HG02885 (cell line): Measurements from ENCODE around the gene TCF4.

ENCODE experiments used
- ATAC-seq: cut with Tn5 transposase; IDR thresholded peaks from one replicate; pipeline ENCODE4 v1.9.1; 2021; ENCODE audit warnings: mild to moderate bottlenecking; ENCODE audit not compliant: unreplicated experiment, poor library complexity

Gene TCF4

GRCh38 chr18:55587418-55588110 is 428 bp downstream of the TCF4 start:
- ATAC-seq, result peak; percentile 40

DNA sequence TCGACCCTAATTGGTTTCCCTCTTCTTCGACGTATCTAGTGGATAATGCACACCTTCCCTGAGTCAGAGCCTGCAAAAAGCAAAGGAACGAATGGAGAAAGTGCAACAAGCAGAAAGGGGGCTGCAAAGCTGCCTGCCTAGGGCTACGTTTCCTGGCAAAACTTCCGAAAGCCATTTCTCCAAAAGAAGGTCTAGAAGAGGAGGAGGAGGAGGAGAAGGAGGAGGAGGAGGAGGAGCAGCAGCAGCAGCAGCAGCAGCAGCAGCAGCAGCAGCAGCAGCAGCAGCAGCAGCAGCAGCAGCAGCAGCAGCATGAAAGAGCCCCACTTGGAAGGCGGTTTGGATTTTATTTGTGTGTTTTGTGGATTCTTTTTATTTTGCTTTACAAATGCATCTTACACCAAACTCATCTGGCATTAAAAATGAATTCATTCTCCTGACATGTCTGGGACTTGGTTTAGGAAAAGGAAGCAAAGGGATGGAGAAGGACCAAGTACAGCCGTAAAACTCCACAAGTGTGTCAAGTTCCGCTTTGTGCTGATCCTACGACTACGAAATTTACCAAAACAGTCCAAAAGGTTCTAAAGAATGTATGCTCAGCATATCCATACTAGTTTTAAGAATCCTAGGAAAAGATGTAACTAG is 2.0 kb downstream of the TCF4 start:
- ATAC-seq, result no peak

- ATAC-seq, result no peak
Observed at GRCh38 chr18:55585065-55585919, 2.7 kb downstream of the TCF4 start.

DNA sequence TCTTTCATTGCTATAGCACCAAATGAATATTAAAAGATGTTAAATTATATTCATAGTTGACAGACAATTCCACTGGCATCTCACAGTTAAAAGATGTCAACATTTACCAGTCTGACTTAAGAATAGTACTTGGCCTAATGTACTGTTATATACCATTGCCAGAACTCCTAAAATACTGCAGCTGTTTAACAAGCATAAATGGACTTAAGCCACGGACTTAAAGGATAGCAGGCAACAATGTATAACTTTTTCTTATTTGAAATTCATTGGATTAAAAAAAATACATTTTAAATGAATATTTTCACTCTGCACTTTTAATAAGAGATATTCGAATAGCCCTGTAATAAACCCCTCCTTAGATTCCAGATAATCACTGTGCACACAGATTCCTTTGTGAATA is 3.8 kb downstream of the TCF4 start:
- no peak for ATAC-seq

DNA sequence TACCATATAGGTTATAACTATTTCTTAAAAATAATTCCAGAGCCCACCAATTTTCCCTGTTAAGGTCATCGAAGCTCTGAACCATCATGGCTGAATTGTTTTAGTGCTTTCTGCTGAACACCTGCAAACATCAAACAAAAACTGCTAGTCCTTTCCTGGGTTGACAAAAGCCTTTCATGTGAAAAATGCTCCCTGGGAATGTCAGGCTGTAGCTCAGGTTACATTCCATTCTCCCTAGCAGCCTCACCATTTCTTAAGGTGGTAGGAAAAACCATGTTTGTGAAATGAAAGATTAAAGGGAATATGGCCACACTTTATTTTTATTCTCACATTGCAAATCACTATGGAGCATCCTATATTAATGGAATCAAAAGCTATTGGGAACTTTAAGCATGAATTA is 5.7 kb downstream of the TCF4 start:
- ATAC-seq, result no peak

DNA sequence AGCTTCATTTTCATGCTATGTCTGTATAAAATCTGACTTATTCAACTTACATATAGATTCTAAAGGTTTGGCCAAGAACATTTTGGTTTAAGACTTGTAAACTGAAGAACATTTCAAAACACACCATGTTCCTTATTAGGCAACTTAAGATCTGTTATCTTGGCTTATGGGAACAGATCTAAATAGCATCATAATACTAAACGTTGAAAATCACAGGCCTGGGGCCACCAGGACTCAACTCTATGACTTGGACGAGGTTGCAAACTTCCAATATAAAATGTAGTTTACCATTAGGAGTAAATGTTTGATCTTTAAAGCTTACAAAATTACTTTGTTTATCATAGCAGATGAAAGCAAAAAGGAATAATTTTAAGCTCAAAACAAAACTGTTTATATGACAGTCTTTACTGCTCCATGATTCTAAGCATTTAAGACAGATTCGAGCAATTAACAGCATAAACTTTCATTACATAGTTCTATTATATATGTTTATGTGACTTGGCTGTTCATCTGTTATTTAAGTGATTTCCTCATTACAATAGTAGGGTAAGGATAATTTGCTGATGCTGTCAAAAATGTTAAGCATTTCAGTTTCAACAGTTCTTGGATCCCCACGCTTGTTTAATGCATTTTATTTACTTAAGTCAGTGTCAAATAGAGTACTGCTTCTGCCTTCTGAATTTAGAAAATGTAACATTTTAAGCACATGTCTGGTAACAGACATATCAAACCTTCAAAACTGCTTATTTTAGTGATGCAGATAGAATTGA is 8.3 kb downstream of the TCF4 start:
- ATAC-seq, result no peak

DNA sequence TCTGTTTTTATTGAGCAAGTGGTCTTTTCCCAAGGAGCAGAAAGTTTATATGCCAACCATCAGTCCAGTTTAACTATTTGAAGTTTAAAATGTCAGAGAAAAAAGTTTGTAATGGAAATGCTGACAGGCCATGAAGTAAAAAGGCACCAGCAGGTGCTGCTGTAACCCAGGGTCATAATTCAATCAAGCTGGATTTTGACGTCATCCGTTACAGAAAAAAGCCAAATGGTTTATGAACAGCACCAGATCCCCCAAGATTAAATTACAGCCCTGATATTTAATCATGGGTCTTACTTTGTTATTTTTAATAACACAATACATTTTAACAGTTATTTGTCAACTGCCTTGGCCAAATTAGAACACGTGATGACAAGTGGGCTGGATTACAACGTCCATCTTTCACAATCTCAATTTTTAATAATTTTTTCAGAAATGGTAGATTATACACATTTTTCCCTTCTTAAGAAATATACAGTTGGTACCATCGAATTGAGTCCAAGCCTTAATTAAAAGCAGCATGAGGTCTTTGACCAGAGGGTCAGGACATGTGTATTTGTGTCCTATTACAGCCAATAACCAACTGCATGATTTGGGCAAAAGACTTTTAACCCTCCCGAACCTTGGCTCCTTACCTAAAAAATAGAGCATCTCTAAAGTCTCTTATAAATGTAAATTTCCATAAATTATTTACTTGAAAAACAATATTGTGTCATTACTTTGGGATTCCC is 10.0 kb downstream of the TCF4 start:
- ATAC-seq, result no peak

DNA sequence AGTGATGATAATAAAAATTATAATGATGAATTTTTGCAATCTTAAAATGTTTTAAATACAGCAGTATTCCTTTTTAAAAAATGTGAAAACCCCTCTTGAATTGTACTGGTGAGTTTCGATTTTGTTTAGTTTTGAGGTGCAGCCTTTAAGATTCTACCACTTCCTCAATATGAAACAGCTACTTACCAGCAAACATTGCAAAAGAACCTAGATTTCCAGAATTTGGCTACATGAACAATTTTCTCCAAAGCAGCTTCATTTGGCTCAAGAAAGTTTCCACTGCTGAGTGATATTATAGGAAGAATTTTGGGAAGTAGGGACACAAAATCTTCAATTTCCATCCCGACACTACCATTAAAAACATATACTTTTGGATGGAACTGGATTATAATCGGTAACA is 12.0 kb downstream of the TCF4 start:
- ATAC-seq, result no peak

DNA sequence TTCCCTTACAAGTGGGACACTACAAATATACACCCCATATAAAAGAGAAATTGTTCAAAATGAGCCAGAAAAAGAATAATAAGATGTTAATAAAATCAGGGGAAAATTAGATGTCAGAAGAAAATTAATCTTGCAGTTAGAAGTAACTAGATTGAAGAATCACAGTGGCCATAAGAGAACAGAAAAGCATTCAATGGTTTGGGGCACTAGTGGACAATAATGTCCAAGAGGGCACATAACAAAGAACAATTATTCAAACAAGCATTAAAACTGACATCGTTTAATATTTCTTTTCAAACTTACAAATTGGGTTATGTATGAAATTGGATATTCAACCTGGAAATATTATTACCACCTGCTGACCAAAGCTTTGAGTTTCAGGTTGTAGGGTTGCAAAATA is 12.9 kb downstream of the TCF4 start:
- ATAC-seq, result no peak

GRCh38 chr18:55573386-55573785 is 14.6 kb downstream of the TCF4 start:
- ATAC-seq, result no peak

DNA sequence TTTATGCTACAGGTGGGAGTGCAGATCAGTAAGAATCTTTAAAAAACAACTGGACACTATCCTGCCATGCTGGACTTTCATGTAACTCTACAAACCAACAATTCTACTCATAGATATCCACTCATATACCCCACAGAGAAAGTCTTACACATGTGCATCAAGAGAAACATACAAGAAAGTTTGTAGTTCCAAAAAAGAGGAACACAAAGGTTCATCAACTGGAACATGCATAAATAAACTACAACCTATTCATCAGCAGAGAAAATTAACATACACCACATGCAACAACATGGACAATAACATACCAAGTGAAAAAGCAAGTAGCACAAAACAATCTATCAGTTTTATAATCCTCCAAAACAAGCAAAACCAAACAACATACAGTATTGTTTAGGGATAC is 17.0 kb downstream of the TCF4 start:
- ATAC-seq, result no peak

GRCh38 chr18:55566456-55566935 is 21.5 kb downstream of the TCF4 start:
- no peak for ATAC-seq

DNA sequence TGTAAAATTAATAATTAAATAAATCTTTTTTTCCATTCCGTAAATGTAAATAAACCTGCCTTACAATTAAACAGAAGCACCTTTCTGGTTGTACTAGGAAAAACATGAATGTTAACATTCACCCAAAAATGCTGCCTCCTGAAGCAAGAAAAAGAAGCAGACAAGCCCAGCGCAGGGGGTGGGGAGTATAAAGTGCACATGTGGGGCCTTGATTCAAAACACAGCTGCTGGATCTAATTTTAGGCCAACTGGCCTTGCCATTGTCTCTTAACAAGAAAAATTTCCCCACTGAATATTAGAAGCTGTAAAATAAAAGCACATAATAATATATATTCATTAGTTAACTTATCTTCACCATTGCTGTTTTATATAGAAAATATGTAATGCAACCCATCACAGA is 28.3 kb downstream of the TCF4 start:
- no peak for ATAC-seq

- no peak for ATAC-seq
Observed at GRCh38 chr18:55557211-55557610, 30.8 kb downstream of the TCF4 start.

GRCh38 chr18:55555395-55556027 is 32.5 kb downstream of the TCF4 start:
- no peak for ATAC-seq

DNA sequence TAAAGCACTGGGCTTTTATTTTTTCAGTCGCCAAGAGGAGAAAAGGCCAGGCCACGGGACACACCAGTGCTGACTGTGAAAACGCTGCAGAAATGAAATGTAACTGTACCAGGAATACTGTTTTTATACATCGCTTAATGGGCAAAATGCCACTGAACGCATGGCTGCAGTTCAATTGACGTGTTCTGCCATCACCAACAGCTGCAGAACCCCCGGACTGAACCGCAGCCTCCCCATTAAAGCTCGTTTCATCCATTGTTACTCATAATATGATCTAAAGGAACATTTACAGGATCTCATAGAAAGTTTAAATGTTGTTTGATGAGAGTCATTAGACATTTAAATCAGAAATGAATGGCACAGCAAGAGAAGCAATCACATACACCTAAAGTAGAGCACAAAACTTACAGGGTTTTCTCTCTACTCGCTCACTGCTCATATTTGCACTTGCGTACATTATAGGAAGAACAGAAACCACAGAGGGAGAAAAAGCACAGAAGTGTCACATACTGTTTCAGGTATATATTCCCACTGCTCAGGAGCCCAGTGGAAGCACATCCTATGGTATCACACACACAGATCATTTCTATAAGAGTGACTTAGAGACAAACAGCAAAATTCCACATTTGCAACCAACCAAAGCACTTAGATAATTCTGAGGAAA is 35.3 kb downstream of the TCF4 start:
- ATAC-seq, result no peak

DNA sequence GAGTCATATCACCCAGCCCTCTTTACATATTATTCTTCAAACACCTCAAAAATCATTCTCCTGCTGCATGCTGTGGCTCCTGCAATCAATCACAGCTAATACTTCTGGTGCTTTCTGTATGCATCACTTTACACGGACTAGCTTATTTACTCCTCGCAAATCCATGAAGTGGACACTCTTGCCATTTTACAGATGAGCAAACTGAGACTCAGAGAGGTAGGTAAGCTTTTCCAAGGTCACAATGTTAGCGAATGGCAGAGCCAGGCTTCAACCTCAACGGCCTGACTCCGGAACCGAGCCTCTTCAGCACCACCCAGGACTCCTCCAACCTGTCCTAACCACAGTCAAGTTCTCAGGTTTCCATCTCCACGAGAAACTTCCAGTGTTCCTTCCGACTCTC is 36.8 kb downstream of the TCF4 start:
- no peak for ATAC-seq

- no peak for ATAC-seq
Observed at GRCh38 chr18:55550471-55550870, 37.5 kb downstream of the TCF4 start.
